HFF-Myc (cell line): ENCODE measurements around the gene CELSR2.
"Not testable (repeated sequence)": the region's sequence is repeated elsewhere in the genome, so short reads cannot be mapped to it uniquely, and the experiment has no call there.

Source experiments
- DNase-seq: peaks from one replicate; pipeline ENCODE4 v3.0.0-alpha.2; 2011; ENCODE audit warnings: low read depth; ENCODE audit errors: extremely low read depth
- H3K4me3 ChIP-seq: replicated peaks from 2 replicates; pipeline ENCODE4 v1.5.1; 2011; ENCODE audit warnings: low read depth, mild to moderate bottlenecking, control low read depth, low read length
- TF ChIP-seq, protein P1 (sequence below): IDR thresholded peaks from 2 replicates; pipeline ENCODE4 v1.5.1; 2012; ENCODE audit warnings: mild to moderate bottlenecking, low read depth, low read length, control low read depth; ENCODE audit errors: missing control alignments

Gene CELSR2

DNA sequence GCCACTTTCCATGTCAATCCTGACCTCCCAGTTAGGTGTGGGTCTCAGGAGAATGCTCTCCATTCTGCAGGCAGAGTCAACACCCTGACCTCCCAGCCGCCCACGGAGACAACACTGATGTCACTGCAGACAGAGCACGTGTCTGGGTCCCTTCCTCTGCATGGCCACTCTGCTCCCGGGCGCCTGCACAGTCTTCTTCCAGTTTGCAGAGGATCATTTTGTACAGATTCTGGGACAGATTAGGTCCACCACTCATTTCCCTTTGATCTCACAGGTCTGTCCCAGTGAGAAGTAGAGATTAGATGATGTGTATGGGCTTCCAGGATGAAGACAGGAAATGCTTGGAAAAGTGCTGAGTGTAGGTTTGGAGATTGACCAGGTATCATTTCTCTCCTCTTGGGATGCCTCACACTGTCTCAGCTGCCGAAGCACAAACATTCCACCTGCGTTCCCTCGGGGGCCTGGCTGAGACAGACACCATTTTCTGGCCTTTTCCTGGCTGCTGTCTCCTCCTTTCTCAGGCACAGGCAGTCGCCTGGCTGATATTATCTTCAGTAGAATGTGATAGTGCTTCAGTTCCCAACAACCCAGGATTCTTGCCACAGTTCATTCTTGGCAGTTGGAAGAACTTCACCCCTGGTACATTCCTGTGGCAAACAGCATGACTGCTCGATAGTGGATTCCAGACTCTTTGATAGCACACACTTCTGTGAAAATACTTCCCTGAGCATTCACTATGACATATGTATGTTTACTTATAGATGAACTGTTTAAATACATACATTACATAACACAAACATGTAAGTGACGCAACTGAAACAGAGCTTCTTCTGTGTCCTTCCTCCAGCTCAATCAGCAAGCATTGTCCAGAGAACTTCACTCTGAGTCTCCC lies 49.6 kb downstream of the CELSR2 start:
- no peak for DNase-seq
- no peak overlapping the region for H3K4me3 ChIP-seq

DNA sequence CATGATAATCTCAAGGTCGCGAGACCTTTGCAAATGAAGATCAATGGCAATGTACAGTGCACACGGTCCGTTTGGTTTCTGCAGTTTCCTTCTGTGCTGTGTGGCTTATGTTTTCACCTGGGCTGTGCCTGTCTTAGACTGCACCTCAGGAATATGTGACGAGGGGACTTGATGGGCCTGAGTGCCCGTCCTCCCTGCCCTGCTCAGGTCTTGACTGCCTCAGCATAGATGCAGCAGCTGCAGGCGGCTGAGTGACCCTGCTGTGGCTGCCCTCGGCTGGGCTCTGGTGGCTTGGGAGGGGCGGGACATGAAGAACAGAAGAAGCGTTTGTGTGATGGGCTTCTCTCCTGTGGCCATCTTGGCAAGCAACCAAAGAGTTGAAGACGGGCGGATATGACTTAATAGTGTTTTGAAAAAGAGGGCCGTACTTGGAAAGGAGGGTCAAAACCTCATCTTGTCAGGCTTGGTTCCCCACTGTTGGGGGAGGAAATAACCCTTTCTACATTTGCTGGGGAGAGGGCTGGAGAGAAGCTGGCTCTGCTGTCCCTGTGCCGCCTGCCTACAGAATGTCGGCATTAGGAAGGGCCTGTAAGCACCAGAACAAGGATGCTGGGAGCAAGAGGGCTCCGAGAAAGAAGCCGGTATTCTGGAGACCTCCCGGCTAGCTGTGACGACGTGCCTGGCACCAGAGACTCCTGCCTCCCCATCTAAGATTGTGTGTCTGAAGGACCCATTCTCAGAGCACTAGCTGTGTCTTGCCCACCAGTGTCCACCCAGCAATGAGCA lies 50.4 kb downstream of the CELSR2 start:
- TF ChIP-seq, protein P1, sequence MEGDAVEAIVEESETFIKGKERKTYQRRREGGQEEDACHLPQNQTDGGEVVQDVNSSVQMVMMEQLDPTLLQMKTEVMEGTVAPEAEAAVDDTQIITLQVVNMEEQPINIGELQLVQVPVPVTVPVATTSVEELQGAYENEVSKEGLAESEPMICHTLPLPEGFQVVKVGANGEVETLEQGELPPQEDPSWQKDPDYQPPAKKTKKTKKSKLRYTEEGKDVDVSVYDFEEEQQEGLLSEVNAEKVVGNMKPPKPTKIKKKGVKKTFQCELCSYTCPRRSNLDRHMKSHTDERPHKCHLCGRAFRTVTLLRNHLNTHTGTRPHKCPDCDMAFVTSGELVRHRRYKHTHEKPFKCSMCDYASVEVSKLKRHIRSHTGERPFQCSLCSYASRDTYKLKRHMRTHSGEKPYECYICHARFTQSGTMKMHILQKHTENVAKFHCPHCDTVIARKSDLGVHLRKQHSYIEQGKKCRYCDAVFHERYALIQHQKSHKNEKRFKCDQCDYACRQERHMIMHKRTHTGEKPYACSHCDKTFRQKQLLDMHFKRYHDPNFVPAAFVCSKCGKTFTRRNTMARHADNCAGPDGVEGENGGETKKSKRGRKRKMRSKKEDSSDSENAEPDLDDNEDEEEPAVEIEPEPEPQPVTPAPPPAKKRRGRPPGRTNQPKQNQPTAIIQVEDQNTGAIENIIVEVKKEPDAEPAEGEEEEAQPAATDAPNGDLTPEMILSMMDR: no peak
- no peak for DNase-seq
- H3K4me3 ChIP-seq: no peak overlapping the region

More for the DNA sequence above, 49.6 kb downstream of the CELSR2 start:
- TF ChIP-seq, protein P1: no peak

DNA sequence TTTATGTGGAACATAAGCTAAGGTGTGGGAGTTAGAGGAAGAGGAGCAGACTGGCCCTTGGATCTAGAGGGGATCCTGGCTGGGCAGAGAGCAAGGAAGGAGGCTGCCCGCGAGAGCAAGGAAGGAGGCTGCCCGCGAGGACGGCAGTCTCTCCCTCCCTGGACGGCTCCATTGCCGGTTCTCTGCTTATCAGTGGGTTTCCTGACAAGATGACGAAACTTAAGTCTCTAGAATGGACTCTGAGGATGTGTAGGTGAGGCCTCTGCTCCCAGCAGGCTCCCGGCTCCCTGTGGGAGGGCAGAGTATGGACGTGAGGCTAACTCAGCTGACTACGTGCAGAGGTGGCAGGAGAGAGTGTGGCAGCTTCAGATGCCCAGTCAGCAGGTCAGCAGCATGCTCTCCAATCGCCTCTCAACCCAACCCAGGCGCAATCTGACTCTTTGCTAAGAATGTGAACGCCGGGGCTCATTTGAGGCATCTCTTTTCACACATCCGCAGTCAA lies 51.4 kb downstream of the CELSR2 start:
- no peak for DNase-seq
- no peak overlapping the region for H3K4me3 ChIP-seq
- TF ChIP-seq, protein P1: no peak

DNA sequence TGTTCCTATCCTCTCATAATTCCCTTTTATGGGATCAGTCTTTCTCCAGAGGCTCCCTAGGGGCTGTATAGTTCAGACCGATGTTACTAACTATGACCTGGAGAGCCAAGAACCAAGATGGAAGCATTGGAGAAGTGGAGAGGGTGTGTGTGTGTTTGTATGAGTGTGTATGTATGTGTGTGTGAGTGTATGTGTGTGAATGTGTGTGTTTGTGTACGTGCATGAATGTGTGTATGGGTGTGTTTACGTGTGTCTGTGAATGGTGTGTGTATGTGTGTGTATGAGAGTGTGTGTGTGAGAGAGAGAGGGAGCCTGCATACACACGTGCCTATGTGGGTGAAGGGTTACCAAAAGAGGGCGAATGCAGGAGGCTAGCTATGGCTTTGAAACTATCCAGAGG lies 52.5 kb downstream of the CELSR2 start:
- DNase-seq: no peak
- no peak overlapping the region for H3K4me3 ChIP-seq
- TF ChIP-seq, protein P1: no peak

DNA sequence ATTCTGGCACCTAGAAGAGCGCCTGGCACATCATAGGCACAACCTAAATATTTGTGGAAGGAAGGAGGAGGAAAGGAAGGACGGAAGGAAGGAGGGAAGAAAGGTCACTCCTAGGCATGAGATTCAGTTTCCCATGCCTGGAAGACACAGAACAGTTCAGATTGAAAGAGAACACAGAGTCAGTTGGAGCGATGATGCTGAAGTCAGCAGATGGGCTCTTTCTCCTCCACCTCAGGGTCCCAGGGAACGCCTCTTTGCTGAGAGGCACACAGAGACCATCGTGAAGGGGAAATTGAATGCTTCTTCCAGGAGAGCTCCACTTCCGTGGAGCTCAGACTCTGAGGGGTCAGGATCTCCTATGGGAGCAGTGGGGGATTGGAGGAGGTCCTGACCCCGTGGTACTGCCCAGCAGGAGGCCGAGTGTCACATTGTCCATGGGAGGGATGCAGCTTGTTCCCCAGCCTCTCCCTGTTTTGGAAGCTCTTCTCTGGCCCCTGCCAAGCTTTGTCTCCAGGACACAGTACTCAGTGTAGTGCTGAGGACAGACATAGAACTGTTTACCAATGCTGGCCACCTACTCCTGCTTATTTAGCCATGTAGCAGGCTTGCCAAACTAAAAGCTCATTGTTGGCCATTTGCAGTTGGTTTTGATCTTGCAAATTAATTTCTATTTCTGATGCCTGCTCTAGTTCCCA lies 55.0 kb downstream of the CELSR2 start:
- TF ChIP-seq, protein P1: no peak
- no peak for DNase-seq

DNA sequence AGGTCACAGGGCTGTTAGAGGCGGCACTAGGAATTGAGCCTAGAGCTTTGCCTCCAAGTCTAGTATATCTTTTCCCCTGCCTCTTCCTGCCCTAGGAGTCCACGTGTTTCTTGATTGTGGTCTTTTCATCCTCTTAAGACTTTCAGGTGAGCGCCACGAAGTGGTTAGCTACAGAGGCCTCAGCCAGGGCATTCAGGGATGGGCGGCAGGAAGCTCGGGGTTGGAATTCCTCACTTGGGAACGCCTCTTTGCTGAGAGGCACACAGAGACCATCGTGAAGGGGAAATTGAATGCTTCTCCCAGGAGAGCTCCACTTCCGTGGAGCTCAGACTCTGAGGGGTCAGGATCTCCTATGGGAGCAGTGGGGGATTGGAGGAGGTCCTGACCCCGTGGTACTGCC lies 56.7 kb downstream of the CELSR2 start:
- DNase-seq: not testable (repeated sequence)

More for the DNA sequence above, 55.0 kb downstream of the CELSR2 start:
- no peak overlapping the region for H3K4me3 ChIP-seq

More for the DNA sequence above, 56.7 kb downstream of the CELSR2 start:
- not testable (repeated sequence) for H3K4me3 ChIP-seq
